Fibroblast of skin of back (primary cell): Measurements from ENCODE around the gene SELL.
"Not testable (repeated sequence)": the region's sequence is repeated elsewhere in the genome, so short reads cannot be mapped to it uniquely, and the experiment has no call there.

Source experiments
- DNase-seq: peaks from one replicate; pipeline ENCODE4 v3.0.0-alpha.2; 2013

Gene SELL

DNA sequence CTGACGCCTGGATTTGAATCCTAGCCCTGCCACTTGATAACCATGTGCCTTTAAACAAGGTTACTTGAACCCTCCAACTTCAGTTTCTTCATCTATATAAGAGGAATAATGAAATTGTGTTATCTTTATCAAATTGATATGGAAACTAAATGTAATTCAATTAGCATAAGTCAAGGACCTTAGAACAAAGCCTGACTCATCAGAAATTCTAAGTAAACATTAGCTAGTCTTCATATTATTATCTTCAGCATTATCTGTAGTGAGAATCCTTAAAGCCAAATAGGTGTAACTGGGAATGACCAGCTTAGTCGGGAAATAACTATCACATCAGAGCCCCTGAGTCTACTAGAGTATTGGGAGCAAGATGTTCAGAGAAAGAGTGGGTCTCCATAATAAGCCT lies 6.6 kb downstream of the SELL start:
- no peak for DNase-seq

- no peak for DNase-seq
Measured at GRCh38 chr1:169701261-169702005, 10.0 kb downstream of the SELL start.

DNA sequence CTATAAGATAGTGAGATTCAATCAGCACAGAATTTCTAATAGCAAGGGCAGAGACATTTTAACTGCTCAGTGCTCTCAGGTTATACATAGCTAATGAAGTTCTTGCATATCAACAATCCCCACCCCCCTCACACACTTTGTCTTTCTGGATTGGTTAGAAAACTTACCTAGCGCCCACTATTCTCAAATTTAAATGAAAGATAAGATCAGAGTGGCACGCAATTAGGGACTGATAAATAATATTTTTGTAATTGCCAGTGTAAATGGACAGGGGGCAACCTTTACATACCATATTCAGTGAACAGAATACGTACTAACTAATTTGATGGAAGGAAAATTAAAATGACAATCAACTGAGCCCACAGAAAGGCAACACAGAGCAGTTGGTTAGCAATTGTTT lies 11.7 kb downstream of the SELL start:
- no peak for DNase-seq

DNA sequence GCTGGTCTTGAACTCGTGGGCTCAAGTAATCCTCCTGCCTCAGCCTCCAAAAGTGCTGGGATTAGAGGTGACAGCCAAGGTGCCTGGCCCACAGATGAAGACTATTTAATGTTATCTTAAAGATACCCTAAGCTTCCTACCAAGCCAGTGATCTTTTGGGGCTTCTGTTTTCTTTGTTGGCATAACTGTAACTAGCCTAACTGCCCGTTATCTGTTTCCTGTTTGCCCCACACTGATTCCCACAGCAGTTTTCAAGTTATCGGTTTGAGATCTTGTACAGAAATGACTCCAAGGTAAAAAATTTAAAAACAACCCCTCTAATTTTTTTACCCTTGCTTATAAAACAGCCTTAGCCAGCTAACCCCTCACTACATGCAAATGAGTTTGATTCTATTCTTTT lies 12.4 kb downstream of the SELL start:
- no peak for DNase-seq

GRCh38 chr1:169697755-169698154 lies 13.7 kb downstream of the SELL start:
- DNase-seq: no peak

DNA sequence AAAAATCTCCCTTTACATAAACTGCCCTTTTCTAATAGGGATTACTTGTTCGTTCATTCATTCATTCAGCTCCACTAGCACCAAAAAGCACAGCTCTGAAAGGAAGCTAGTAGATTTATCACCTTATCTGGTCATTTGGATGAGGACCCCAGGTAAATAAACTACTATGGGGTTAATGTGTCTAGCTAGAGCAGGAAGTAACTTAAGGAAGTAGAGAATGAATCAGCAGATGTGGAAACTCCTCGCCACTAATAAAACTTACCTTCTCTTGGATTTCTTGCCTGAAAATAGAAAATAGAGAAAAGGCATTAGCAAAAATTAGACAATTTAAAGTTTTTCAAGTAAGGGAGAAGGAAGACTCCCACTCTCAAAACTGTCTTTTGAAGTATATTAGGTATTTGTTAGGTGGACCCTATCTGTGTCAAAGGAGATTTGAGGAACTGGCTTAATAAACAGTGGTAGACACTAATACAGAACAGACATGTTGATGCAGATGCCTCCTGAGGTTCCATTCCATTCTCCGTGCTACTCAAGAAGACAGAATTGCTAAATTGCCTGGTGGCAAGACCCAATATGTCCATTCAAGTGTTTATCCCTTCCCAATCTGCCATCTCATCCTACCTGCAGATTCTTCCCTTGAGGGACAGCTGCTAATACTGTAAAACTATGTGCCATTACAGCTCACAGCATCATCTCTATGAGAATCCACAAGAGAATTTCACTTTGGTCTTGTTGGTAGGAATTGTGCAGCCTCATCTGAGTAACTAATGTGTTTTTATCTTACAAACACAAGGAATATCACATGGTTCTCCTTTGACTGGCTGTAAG lies 14.9 kb downstream of the SELL start:
- DNase-seq: no peak

DNA sequence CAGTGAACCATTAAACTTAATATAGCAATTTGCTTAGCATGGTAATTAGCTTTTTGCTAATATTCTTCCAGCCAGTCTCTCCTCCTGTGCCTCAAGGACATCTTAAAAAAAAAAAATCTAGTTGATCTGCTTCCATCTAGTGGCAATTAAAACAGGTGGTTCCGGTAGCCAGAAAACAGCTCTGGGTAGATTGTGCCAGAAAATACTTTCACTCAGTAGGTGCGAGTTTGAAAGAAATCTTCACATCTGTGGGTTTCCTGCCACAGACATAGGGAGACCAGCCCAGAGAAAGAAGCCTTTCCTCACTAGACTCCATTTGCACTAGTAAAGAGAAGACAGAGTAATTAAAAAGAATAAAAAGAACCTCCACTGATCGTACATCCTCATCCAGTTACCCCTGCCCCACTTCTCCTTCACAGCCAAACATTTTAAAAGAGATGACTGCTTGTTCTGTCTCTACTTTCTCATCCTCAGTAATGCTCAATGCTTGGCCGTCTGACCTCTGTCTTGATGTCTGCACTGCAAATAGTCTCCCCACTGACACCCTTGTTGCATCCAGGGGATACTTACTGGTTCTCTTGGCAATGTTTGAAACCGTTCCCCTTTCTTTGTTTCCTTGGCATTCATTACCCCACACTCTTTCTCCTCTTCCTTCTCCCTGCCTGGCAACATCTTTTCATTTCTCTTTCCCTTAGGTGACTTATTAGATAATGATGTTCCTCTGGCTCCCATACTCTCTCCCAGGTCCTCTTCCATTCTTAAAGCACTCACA lies 16.9 kb downstream of the SELL start:
- no peak for DNase-seq

DNA sequence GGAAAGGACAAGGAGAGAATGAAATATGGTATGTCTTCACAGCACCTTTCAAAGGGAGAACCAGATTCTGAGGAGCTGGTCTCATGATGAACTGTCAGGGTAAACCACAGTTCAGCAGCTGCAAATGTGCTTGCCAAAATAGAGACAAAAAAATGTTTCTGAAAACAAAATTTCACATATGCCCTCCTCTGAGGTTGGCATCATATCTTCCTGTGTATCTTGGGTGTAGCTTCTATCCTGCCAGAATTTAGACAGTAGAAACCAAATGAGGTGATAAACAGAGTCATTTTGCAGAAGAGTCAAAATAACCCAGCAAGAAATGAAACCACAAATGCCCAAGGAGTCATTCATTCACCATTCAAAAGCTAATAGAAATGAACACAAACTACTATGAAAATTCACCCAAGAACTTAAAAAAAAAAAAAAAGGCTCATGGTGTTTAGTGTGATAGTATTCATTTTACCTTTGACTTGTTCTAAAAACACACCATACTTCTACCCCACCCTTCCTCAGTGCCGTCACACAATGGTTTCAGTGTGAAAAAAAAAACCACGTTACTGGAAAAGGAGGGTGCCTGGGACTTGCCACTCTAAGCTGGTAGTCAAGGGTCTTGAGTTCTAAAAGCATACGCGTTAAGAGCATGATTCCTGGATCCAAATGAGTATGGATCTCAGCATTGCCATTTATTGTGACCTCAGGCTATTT lies 18.5 kb downstream of the SELL start:
- DNase-seq: no peak

GRCh38 chr1:169690489-169690888 lies 20.9 kb downstream of the SELL start:
- DNase-seq: no peak

DNA sequence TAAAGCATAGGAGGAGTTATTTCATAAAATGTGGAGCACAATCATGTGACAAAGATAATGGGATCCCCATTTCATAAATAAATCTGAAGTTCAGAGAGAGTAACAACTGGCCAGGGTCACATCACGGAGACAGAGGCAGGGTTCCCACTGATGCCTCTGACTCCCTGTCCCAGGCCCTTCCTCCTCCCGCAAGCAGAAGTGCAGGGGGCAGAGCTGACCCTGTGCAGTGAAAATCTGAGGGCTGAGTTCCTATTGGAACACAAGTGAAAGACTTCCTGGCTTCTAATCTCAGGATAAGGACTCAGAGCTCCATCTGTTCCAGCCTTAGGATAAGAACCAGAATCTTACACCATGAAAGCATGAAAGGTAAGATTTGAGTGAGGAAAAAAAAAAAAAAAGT lies 22.0 kb downstream of the SELL start:
- no peak for DNase-seq

- DNase-seq: not testable (repeated sequence)
Measured at GRCh38 chr1:169688377-169688776, 23.0 kb downstream of the SELL start.

DNA sequence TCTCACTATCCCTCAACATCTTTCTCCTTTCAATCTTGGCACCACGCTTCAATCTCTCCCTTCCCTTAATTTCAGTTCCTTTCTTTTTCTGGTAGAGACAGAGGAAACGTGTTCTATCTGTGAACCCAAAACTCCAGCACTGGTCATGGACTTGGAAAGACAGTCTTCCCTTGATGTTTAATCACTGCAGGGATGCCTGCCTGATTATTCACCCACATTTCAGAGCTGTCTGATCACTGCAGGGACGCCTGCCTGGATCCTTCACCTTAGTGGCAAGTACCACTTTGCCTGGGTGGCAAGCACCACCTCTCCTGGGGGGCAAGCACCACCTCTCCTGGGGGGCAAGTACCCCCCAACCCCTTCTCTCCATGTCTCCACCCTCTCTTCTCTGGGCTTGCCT lies 27.8 kb downstream of the SELL start:
- no peak for DNase-seq

GRCh38 chr1:169683168-169683567 lies 28.3 kb downstream of the SELL start:
- not testable (repeated sequence) for DNase-seq

GRCh38 chr1:169682071-169682470 lies 29.3 kb downstream of the SELL start:
- no peak for DNase-seq

DNA sequence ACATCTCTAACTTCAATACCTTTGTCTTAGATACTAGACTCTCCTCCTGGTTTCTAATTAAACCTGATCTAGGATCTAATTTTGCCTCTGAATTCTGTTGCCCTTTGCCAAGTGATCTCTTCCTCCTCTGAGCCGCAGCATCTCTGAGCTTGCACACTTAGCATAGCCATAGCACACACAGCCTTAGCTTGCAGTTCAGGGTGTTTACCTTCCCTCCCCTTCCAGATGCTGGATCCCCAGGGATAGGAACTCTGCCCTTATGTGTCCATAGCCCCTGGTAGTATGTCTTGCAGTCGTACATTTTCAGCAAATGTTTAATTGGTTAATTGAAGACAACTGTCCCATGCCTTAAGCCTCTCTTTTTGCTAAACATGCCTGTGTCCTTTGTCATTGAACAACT lies 30.3 kb downstream of the SELL start:
- DNase-seq: no peak

DNA sequence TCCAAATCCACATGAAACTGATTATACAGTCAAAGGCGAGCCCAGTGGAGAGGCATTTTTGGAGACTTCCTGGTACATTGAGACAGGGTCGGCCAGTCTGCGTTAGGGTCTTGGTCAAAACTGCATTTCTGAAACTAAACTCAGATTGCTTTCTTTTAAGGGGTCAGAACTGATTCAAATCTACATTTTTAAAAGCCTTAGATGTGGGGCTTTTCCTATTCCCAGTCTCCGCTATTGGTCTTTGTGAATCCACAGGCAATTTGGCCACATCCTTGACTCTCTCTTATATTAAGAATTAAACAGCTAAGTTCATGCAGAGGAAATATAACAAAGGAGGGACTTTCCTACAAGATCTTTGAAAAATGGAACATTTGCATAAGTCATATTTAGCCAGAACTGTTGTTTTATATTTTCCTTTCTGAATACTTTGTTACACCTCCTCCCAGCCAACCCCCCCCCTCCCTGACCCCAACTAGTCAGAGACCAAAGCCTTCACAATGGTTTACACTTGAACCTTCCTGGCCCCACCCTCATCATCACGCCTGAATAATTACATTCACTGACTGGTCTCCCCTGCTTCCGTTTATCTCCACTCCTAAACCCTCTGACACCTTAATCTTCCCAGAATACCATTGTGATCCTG lies 30.9 kb downstream of the SELL start:
- no peak for DNase-seq

GRCh38 chr1:169679692-169680091 lies 31.7 kb downstream of the SELL start:
- no peak for DNase-seq

GRCh38 chr1:169676001-169676400 lies 35.4 kb downstream of the SELL start:
- no peak for DNase-seq

DNA sequence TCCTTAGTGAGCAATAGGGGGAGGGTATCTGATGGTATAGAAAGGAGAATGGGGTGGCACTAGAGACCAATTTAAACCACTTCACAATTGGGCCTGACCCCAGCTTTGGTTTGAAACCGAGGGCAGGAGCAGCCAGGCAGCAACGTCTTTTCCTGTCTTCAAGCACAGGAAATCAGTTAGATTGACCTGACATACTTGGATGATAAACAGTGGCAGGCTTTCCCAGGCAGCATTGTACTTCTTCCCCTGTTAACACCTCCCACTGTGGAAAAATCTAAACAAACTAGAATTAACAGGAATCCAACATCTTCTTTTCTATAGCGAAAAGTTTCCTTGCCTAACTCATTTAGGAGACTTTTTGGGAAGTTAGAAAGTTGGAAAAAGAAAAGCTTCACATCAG lies 40.6 kb downstream of the SELL start:
- DNase-seq: no peak

GRCh38 chr1:169670244-169670643 lies 41.2 kb downstream of the SELL start:
- DNase-seq: not testable (repeated sequence)

GRCh38 chr1:169667699-169668596 lies 43.5 kb downstream of the SELL start:
- not testable (repeated sequence) for DNase-seq
